Effector memory CD4-positive, alpha-beta T cell (primary cell): Measurements from ENCODE around the gene PELI2.
"Not testable (repeated sequence)": the region's sequence is repeated elsewhere in the genome, so short reads cannot be mapped to it uniquely, and the experiment has no call there.

Source experiments
- DNase-seq, 3 donors: peaks; one replicate each; pipeline ENCODE4 v3.0.0-alpha.2; 2020
- H3K27ac ChIP-seq: 2 replicates; pipeline ENCODE4 v1.7.0; 2013; ENCODE audit warnings: mild to moderate bottlenecking, low read length, moderate library complexity; ENCODE audit not compliant: insufficient read depth, poor library complexity, severe bottlenecking
- H3K27me3 ChIP-seq: replicated peaks from 2 replicates; pipeline ENCODE4 v1.7.0; 2013; ENCODE audit warnings: mild to moderate bottlenecking, low read length; ENCODE audit not compliant: insufficient read depth, control insufficient read depth, poor library complexity, severe bottlenecking
- H3K36me3 ChIP-seq: 2 replicates; pipeline ENCODE4 v1.7.0; 2013; ENCODE audit warnings: mild to moderate bottlenecking, low read length, moderate library complexity; ENCODE audit not compliant: control insufficient read depth, insufficient read depth
- H3K4me1 ChIP-seq: 2 replicates; pipeline ENCODE4 v1.7.0; 2013; ENCODE audit warnings: low read length, mild to moderate bottlenecking; ENCODE audit not compliant: control insufficient read depth, insufficient read depth, poor library complexity, severe bottlenecking
- H3K4me3 ChIP-seq: 2 replicates; pipeline ENCODE4 v1.7.0; 2013; ENCODE audit warnings: low read length, low read depth, mild to moderate bottlenecking; ENCODE audit not compliant: insufficient read depth, poor library complexity, severe bottlenecking
- H3K9me3 ChIP-seq: 2 replicates; pipeline ENCODE4 v1.7.0; 2013; ENCODE audit warnings: mild to moderate bottlenecking, low read length, moderate library complexity; ENCODE audit not compliant: control insufficient read depth

PELI2 gene

GRCh38 chr14:56150645-56151345 lies 32.6 kb downstream of the PELI2 start:
- Histone ChIP-seq H3K9me3 (no peaks in the 10 kb centered on the region), H3K4me3 (no peak overlapping the region), H3K36me3 (no peaks in the 10 kb centered on the region), H3K27me3 (no peaks in the 10 kb centered on the region), H3K27ac (no peak overlapping the region), H3K4me1 (no peaks in the 10 kb centered on the region)
- DNase-seq = no peak

GRCh38 chr14:56152221-56152620 lies 34.0 kb downstream of the PELI2 start:
- no peak for DNase-seq
- Histone ChIP-seq H3K36me3 (no peaks in the 10 kb centered on the region), H3K9me3 (no peaks in the 10 kb centered on the region), H3K27me3 (no peaks in the 10 kb centered on the region), H3K4me3 (no peak overlapping the region), H3K27ac (no peak overlapping the region), H3K4me1 (no peaks in the 10 kb centered on the region)

GRCh38 chr14:56153267-56153666 lies 35.1 kb downstream of the PELI2 start:
- Histone ChIP-seq H3K9me3 (no peaks in the 10 kb centered on the region), H3K4me1 (no peaks in the 10 kb centered on the region), H3K4me3 (no peak overlapping the region), H3K27me3 (no peaks in the 10 kb centered on the region), H3K27ac (no peak overlapping the region), H3K36me3 (no peaks in the 10 kb centered on the region)
- DNase-seq = no peak

GRCh38 chr14:56154321-56154720 lies 36.1 kb downstream of the PELI2 start:
- Histone ChIP-seq H3K4me1 (no peaks in the 10 kb centered on the region), H3K4me3 (no peak overlapping the region), H3K36me3 (no peaks in the 10 kb centered on the region), H3K27me3 (no peaks in the 10 kb centered on the region), H3K9me3 (no peaks in the 10 kb centered on the region), H3K27ac (no peak overlapping the region)
- DNase-seq = no peak

GRCh38 chr14:56156096-56156495 lies 37.9 kb downstream of the PELI2 start:
- Histone ChIP-seq H3K27ac (no peak overlapping the region), H3K27me3 (no peaks in the 10 kb centered on the region), H3K36me3 (no peaks in the 10 kb centered on the region), H3K9me3 (no peaks in the 10 kb centered on the region), H3K4me3 (no peak overlapping the region), H3K4me1 (no peaks in the 10 kb centered on the region)
- no peak for DNase-seq

- H3K4me3 ChIP-seq = no peak overlapping the region
- H3K9me3 ChIP-seq = peaks cover 5% of the 10 kb centered on the region
- H3K27ac ChIP-seq = no peak overlapping the region
- no peaks in the 10 kb centered on the region for H3K27me3 ChIP-seq
- DNase-seq = no peak
- no peaks in the 10 kb centered on the region for H3K4me1 ChIP-seq
- H3K36me3 ChIP-seq = no peaks in the 10 kb centered on the region
These were observed 40.9 kb downstream of the PELI2 start for GRCh38 chr14:56159066-56159465.

- no peaks in the 10 kb centered on the region for H3K4me1 ChIP-seq
- H3K4me3 ChIP-seq = no peak overlapping the region
- no peaks in the 10 kb centered on the region for H3K27me3 ChIP-seq
- DNase-seq = no peak
- H3K27ac ChIP-seq = no peak overlapping the region
- H3K9me3 ChIP-seq = peaks cover 5% of the 10 kb centered on the region
- no peaks in the 10 kb centered on the region for H3K36me3 ChIP-seq
These were observed 41.9 kb downstream of the PELI2 start for GRCh38 chr14:56160088-56160487.

GRCh38 chr14:56161658-56162057 lies 43.4 kb downstream of the PELI2 start:
- Histone ChIP-seq H3K36me3 (no peaks in the 10 kb centered on the region), H3K27me3 (no peaks in the 10 kb centered on the region), H3K27ac (no peak overlapping the region), H3K4me3 (no peak overlapping the region), H3K9me3 (peaks cover 5% of the 10 kb centered on the region), H3K4me1 (no peaks in the 10 kb centered on the region)
- no peak for DNase-seq

GRCh38 chr14:56162476-56162875 lies 44.3 kb downstream of the PELI2 start:
- no peaks in the 10 kb centered on the region for H3K36me3 ChIP-seq
- H3K27me3 ChIP-seq = no peaks in the 10 kb centered on the region
- no peak for DNase-seq
- H3K4me1 ChIP-seq = no peaks in the 10 kb centered on the region
- H3K27ac ChIP-seq = no peak overlapping the region
- H3K4me3 ChIP-seq = no peak overlapping the region
- peaks cover 5% of the 10 kb centered on the region for H3K9me3 ChIP-seq

- H3K27ac ChIP-seq, H3K36me3 ChIP-seq, H3K9me3 ChIP-seq, H3K4me1 ChIP-seq, H3K4me3 ChIP-seq, H3K27me3 ChIP-seq, DNase-seq: not testable (repeated sequence)
These were observed 48.4 kb downstream of the PELI2 start for GRCh38 chr14:56166579-56166978.
